HepG2 (cell line): ENCODE measurements around the gene TOX2. TPM values are rescaled to one million over a fixed set of nuclear protein-coding genes. Genes with fewer than 3 reads are reported as not detected.

Experiments used
- ADNP ChIP-seq: sonication (generic); formaldehyde crosslinking; IDR thresholded peaks from 2 replicates; pipeline ENCODE4 v1.4.0; 2020; ENCODE audit warnings: missing genetic modification reagents
- CBX2 ChIP-seq, 2 experiments: fragments of 200-600 bp in 1 of 2; sonication (generic); formaldehyde crosslinking in 1 of 2; IDR thresholded peaks; 2 replicates each; pipeline versions ENCODE4 v1.7.0 to v1.8.1; 2018 to 2022; ENCODE audit warnings: low read depth in 2 of 2, low read length in 1 of 2, mild to moderate bottlenecking in 1 of 2, missing genetic modification reagents in 1 of 2
- KLF6 ChIP-seq: IDR thresholded peaks from 2 replicates; pipeline ENCODE4 v1.8.0; 2016; ENCODE audit warnings: missing biosample characterization, missing genetic modification reagents
- MTF2 ChIP-seq: sonication (generic); formaldehyde crosslinking; IDR thresholded peaks from 2 replicates; pipeline ENCODE4 v1.5.0; 2020; ENCODE audit warnings: missing genetic modification reagents, borderline replicate concordance
- NFE2L1 ChIP-seq: sonication (generic); formaldehyde crosslinking; IDR thresholded peaks from 2 replicates; pipeline ENCODE4 v1.4.0; 2020; ENCODE audit warnings: missing genetic modification reagents, mild to moderate bottlenecking, borderline replicate concordance
- PAWR ChIP-seq: sonication (generic); formaldehyde crosslinking; IDR thresholded peaks from 2 replicates; pipeline ENCODE4 v1.4.0; 2020; ENCODE audit warnings: missing genetic modification reagents, mild to moderate bottlenecking, borderline replicate concordance
- REPIN1 ChIP-seq: sonication (generic); formaldehyde crosslinking; IDR thresholded peaks from 2 replicates; pipeline ENCODE4 v1.8.0; 2022; ENCODE audit warnings: missing genetic modification reagents, low read depth, mild to moderate bottlenecking, borderline replicate concordance
- SMARCE1 ChIP-seq: fragments of 450-650 bp; IDR thresholded peaks from 2 replicates; pipeline ENCODE4 v1.6.1; 2017; ENCODE audit warnings: borderline replicate concordance
- SYNCRIP ChIP-seq: fragments of 200-400 bp; formaldehyde crosslinking; IDR thresholded peaks from 2 replicates; pipeline ENCODE4 v1.6.1; 2018; ENCODE audit warnings: mild to moderate bottlenecking, low read depth, low read length; ENCODE audit not compliant: insufficient read depth
- TEAD2 ChIP-seq: sonication (generic); formaldehyde crosslinking; IDR thresholded peaks from 2 replicates; pipeline ENCODE4 v1.9.0; 2021; ENCODE audit warnings: missing genetic modification reagents
- U2AF1 ChIP-seq: fragments of 200-400 bp; formaldehyde crosslinking; optimal IDR thresholded peaks from 2 replicates; pipeline ENCODE3; 2017; ENCODE audit warnings: mild to moderate bottlenecking, low read depth, low read length
- ZNF138 ChIP-seq: sonication (generic); formaldehyde crosslinking; IDR thresholded peaks from 2 replicates; pipeline ENCODE4 v1.5.0; 2020; ENCODE audit warnings: mild to moderate bottlenecking, low read depth, missing genetic modification reagents
- ZNF207 ChIP-seq: fragments of 450-650 bp; IDR thresholded peaks from 2 replicates; pipeline ENCODE4 v1.6.1; 2016; ENCODE audit warnings: antibody characterized with exemption, borderline replicate concordance
- ZNF292 ChIP-seq: sonication (generic); formaldehyde crosslinking; IDR thresholded peaks from 2 replicates; pipeline ENCODE4 v1.8.1; 2022; ENCODE audit warnings: mild to moderate bottlenecking, low read depth, missing genetic modification reagents, borderline replicate concordance
- ZNF616 ChIP-seq: sonication (generic); formaldehyde crosslinking; IDR thresholded peaks from 2 replicates; pipeline ENCODE4 v1.5.0; 2020; ENCODE audit warnings: low read depth, mild to moderate bottlenecking, missing genetic modification reagents
- ZNF670 ChIP-seq: sonication (generic); formaldehyde crosslinking; IDR thresholded peaks from 2 replicates; pipeline ENCODE4 v1.8.0; 2022; ENCODE audit warnings: mild to moderate bottlenecking, missing genetic modification reagents, borderline replicate concordance
- polyA plus RNA-seq, 8 experiments: library from polyadenylated mRNA; depleted of rRNA in 3 of 8; stranded (reverse) in 7 of 8; unstranded in 1 of 8; fragments of >200 nt; fragmentation: Illumina TruSeq in 4 of 8; extraction: Trizol in 4 of 8; gene quantifications; 2 replicates each; pipeline versions ENCODE4 v1.2.1 to v1.2.3, GENCODE V29; 2011 to 2016; ENCODE audit warnings: low read depth in 4 of 8, missing spikeins in 1 of 8, mixed read lengths in 1 of 8; ENCODE audit not compliant: insufficient read depth in 1 of 8
- total RNA-seq, 5 experiments: library from RNA; depleted of rRNA; stranded (reverse); fragments of >200 nt; fragmentation: Illumina TruSeq; extraction: Trizol; gene quantifications; 2 replicates each; pipeline ENCODE4 v1.2.3, GENCODE V29; 2016; ENCODE audit warnings: low read depth in 1 of 5
- TF ChIP-seq, protein P1 (sequence below): IDR thresholded peaks from 2 replicates; pipeline ENCODE4 v1.6.1; 2016; ENCODE audit warnings: mild to moderate bottlenecking, missing biosample characterization, missing genetic modification reagents
- TF ChIP-seq, protein P2 (sequence below): sonication (generic); formaldehyde crosslinking; IDR thresholded peaks from 2 replicates; pipeline ENCODE4 v1.5.0; 2020; ENCODE audit warnings: missing genetic modification reagents, mild to moderate bottlenecking, borderline replicate concordance
- TF ChIP-seq, protein P3 (sequence below): sonication (generic); formaldehyde crosslinking; IDR thresholded peaks from 2 replicates; pipeline ENCODE4 v1.4.0; 2020; ENCODE audit warnings: mild to moderate bottlenecking, missing genetic modification reagents
- TF ChIP-seq, protein P4 (sequence below): sonication (generic); formaldehyde crosslinking; IDR thresholded peaks from 2 replicates; pipeline ENCODE4 v1.4.0; 2020; ENCODE audit warnings: low read depth, missing genetic modification reagents
- TF ChIP-seq, protein P5 (sequence below): sonication (generic); formaldehyde crosslinking; IDR thresholded peaks from 2 replicates; pipeline ENCODE4 v1.5.1; 2020; ENCODE audit warnings: missing genetic modification reagents, mild to moderate bottlenecking, borderline replicate concordance
- TF ChIP-seq, protein P6 (sequence below): sonication (generic); IDR thresholded peaks from 2 replicates; pipeline ENCODE4 v1.6.1; 2016; ENCODE audit warnings: low read depth, borderline replicate concordance

The TOX2 gene
- total and polyA plus RNA-seq, 2 of the 13 experiments (the other 11 are each of a cell fraction or from before 2014, with no cell fraction given), result not detected

DNA sequence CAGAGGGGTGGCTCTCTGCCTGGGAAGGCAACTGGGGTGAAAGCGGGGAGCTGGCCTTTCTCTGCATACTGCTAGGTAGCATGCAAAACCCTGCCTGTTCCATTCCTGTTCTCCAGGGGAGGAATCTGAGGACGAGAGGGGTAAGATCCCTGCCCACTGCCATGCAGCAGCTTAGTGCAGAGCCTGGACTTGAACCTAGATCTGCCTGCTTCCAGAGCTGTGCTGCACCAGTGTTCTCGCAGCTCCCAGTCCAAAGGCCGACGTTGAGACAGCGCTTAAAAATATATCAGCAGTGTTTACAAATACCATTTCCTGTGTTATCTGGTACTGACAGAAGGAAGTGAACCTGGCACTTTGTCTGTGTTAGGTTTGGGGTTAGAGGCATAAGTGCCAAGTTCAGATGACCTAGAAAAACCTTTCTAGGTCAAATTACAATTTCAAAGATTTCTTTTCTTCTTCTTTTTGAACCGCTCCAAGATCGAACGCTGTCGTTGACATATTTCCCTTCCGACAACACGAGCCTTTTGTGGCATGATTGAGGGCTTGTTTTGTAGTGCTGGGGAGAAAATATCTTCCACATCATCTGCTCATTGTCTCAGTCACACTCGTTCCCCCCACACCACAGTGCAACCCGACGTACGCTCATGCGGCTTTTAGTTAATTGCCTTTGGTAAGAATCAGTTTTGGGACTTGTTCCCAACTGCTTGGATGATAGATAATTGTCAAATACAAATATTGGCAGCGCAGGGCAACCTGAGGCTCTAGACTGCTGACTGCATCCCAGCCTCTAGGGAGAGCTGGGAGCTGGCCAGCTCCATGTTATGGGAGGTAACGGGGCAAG is 44.6 kb downstream of the TOX2 start (continued):
- TF ChIP-seq U2AF1 (no peak), PAWR (CRISPR knock-in tag) (no peak), SYNCRIP (no peak), ZNF670 (CRISPR knock-in tag) (no peak; the same call in 1 of the 2 replicates), SMARCE1 (no peak), NFE2L1 (no peak), ZNF207 (no peak), KLF6 (CRISPR knock-in tag) (no peak), ZNF138 (CRISPR knock-in tag) (no peak), MTF2 (CRISPR knock-in tag) (no peak), ADNP (CRISPR knock-in tag) (peak; percentile 54; the same call in 1 of the 2 replicates), ZNF616 (CRISPR knock-in tag) (0 out of 2 replicates have a peak, but pooled peaks have one; percentile 20), REPIN1 (CRISPR knock-in tag) (no peak), CBX2 (IDR thresholded peaks at IDR 0.05; ENCODE audit: low read depth, low read length) (no peak), CBX2 (CRISPR knock-in tag; IDR thresholded peaks at IDR 0.05; ENCODE audit: low read depth) (no peak), ZNF292 (CRISPR knock-in tag) (peak; percentile 82; the same call in 1 of the 2 replicates), TEAD2 (CRISPR knock-in tag) (no peak)
- TF ChIP-seq, protein P1, sequence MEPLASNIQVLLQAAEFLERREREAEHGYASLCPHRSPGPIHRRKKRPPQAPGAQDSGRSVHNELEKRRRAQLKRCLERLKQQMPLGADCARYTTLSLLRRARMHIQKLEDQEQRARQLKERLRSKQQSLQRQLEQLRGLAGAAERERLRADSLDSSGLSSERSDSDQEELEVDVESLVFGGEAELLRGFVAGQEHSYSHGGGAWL (CRISPR knock-in tag), result 0 out of 2 replicates have a peak, but pooled peaks have one; percentile 45
- TF ChIP-seq, protein P2, sequence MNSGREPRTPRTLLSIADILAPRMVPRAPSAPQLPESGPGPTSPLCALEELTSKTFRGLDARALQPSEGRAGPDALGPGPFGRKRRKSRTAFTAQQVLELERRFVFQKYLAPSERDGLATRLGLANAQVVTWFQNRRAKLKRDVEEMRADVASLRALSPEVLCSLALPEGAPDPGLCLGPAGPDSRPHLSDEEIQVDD, result no peak
- TF ChIP-seq, protein P3, sequence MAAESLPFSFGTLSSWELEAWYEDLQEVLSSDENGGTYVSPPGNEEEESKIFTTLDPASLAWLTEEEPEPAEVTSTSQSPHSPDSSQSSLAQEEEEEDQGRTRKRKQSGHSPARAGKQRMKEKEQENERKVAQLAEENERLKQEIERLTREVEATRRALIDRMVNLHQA, result no peak
- TF ChIP-seq, protein P4, sequence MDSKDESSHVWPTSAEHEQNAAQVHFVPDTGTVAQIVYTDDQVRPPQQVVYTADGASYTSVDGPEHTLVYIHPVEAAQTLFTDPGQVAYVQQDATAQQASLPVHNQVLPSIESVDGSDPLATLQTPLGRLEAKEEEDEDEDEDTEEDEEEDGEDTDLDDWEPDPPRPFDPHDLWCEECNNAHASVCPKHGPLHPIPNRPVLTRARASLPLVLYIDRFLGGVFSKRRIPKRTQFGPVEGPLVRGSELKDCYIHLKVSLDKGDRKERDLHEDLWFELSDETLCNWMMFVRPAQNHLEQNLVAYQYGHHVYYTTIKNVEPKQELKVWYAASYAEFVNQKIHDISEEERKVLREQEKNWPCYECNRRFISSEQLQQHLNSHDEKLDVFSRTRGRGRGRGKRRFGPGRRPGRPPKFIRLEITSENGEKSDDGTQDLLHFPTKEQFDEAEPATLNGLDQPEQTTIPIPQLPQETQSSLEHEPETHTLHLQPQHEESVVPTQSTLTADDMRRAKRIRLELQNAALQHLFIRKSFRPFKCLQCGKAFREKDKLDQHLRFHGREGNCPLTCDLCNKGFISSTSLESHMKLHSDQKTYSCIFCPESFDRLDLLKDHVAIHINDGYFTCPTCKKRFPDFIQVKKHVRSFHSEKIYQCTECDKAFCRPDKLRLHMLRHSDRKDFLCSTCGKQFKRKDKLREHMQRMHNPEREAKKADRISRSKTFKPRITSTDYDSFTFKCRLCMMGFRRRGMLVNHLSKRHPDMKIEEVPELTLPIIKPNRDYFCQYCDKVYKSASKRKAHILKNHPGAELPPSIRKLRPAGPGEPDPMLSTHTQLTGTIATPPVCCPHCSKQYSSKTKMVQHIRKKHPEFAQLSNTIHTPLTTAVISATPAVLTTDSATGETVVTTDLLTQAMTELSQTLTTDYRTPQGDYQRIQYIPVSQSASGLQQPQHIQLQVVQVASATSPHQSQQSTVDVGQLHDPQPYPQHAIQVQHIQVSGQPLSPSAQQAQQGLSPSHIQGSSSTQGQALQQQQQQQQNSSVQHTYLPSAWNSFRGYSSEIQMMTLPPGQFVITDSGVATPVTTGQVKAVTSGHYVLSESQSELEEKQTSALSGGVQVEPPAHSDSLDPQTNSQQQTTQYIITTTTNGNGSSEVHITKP, result no peak; the same call in 1 of the 2 replicates
- TF ChIP-seq, protein P5, sequence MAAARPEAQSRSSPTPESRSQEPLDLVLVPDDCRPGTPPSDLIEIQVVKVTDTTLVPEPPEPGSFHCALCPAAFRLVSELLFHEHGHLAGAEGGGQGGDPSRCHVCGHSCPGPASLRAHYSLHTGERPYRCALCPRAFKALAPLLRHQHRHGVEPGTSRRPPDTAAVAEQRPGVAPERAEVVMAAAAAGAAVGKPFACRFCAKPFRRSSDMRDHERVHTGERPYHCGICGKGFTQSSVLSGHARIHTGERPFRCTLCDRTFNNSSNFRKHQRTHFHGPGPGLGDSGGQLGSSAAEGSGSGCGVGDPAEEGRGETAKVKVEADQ (CRISPR knock-in tag), result no peak
- TF ChIP-seq, protein P6, sequence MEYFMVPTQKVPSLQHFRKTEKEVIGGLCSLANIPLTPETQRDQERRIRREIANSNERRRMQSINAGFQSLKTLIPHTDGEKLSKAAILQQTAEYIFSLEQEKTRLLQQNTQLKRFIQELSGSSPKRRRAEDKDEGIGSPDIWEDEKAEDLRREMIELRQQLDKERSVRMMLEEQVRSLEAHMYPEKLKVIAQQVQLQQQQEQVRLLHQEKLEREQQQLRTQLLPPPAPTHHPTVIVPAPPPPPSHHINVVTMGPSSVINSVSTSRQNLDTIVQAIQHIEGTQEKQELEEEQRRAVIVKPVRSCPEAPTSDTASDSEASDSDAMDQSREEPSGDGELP, result no peak
